Esophagus muscularis mucosa (tissue), 4 donors: Measurements from ENCODE around the gene BCAS3.

Source experiments
- CTCF ChIP-seq, 3 experiments: fragments of 200-600 bp in 2 of 3; fragments of 450-650 bp in 1 of 3; sonication (generic) in 2 of 3; IDR thresholded peaks; one replicate each; pipeline ENCODE4 v1.5.1; 2017 to 2019; ENCODE audit warnings: antibody characterized with exemption in 3 of 3, mild to moderate bottlenecking in 2 of 3, moderate library complexity in 1 of 3
- EP300 ChIP-seq: sonication (generic); formaldehyde crosslinking; IDR thresholded peaks from one replicate; pipeline ENCODE4 v1.6.1; 2017; ENCODE audit warnings: antibody characterized with exemption
- POLR2A ChIP-seq: fragments of 450-650 bp; IDR thresholded peaks from one replicate; pipeline ENCODE4 v1.6.1; 2017; ENCODE audit warnings: antibody characterized with exemption, moderate library complexity, mild to moderate bottlenecking, low read depth
- POLR2AphosphoS5 ChIP-seq, 2 donors: sonication (generic); formaldehyde crosslinking; IDR thresholded peaks; one replicate each; pipeline ENCODE4 v1.6.1; 2017; ENCODE audit warnings: antibody characterized with exemption in 2 of 2

- TF ChIP-seq CTCF (IDR thresholded peaks at IDR 0.05), result no peak
- TF ChIP-seq POLR2A, result no peak
- no peak for TF ChIP-seq POLR2AphosphoS5 (IDR thresholded peaks at IDR 0.05)
- TF ChIP-seq EP300, result no peak
These were observed 25.0 kb upstream of the BCAS3 start for GRCh38 chr17:60652454-60653247.
